Measurements from ENCODE around the gene KBTBD3.

- TF ChIP-seq, protein P1, sequence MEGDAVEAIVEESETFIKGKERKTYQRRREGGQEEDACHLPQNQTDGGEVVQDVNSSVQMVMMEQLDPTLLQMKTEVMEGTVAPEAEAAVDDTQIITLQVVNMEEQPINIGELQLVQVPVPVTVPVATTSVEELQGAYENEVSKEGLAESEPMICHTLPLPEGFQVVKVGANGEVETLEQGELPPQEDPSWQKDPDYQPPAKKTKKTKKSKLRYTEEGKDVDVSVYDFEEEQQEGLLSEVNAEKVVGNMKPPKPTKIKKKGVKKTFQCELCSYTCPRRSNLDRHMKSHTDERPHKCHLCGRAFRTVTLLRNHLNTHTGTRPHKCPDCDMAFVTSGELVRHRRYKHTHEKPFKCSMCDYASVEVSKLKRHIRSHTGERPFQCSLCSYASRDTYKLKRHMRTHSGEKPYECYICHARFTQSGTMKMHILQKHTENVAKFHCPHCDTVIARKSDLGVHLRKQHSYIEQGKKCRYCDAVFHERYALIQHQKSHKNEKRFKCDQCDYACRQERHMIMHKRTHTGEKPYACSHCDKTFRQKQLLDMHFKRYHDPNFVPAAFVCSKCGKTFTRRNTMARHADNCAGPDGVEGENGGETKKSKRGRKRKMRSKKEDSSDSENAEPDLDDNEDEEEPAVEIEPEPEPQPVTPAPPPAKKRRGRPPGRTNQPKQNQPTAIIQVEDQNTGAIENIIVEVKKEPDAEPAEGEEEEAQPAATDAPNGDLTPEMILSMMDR (conservative IDR thresholded peaks at IDR 0.05), result no peak
- TF ChIP-seq EZH2 (IDR thresholded peaks at IDR 0.05; ENCODE audit: low read depth), result no peak
Observed at GRCh38 chr11:106098893-106099553, 21.9 kb upstream of the KBTBD3 start.

All from PC-9 (cell line).